ENCODE measurements around the gene NTMT2. TPM values are rescaled to one million over a fixed set of nuclear protein-coding genes. Genes with fewer than 3 reads are reported as not detected.

The NTMT2 gene
- total RNA-seq, 4 donors from 2014 or later = not detected

DNA sequence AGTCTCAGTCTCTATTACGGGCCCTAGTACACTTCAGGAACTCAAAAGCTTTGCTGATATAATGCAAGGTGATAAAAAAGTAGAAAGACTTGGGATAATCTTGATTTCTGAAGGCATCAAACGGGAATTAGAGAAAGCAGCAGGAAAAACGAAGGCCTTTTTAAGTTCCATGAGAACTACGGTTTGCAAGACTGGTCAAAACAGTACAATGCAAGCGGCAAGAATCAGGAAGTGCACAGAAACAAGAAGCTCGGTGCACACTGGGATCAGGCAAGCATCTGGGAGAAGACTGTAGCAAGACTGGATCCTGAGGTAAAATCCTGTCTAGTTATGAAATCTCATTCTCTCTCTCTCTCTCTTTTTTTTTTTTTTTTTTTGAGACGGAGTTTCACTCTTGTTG, 28.6 kb downstream of the NTMT2 start:
- no peak for ATAC-seq (ENCODE audit: low FRiP score)
- TF ChIP-seq, protein P1, sequence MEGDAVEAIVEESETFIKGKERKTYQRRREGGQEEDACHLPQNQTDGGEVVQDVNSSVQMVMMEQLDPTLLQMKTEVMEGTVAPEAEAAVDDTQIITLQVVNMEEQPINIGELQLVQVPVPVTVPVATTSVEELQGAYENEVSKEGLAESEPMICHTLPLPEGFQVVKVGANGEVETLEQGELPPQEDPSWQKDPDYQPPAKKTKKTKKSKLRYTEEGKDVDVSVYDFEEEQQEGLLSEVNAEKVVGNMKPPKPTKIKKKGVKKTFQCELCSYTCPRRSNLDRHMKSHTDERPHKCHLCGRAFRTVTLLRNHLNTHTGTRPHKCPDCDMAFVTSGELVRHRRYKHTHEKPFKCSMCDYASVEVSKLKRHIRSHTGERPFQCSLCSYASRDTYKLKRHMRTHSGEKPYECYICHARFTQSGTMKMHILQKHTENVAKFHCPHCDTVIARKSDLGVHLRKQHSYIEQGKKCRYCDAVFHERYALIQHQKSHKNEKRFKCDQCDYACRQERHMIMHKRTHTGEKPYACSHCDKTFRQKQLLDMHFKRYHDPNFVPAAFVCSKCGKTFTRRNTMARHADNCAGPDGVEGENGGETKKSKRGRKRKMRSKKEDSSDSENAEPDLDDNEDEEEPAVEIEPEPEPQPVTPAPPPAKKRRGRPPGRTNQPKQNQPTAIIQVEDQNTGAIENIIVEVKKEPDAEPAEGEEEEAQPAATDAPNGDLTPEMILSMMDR (IDR thresholded peaks at IDR 0.05) = no peak
- no peak for DNase-seq (ENCODE audit: low spot score)

- TF ChIP-seq, protein P1 (IDR thresholded peaks at IDR 0.05) = no peak
- ATAC-seq (ENCODE audit: low FRiP score) (no peak), DNase-seq (ENCODE audit: low spot score) (no peak)
Observed at GRCh38 chr1:170175041-170175440, 29.3 kb downstream of the NTMT2 start.

GRCh38 chr1:170175484-170175883, 29.7 kb downstream of the NTMT2 start:
- ATAC-seq (ENCODE audit: low FRiP score) (no peak), DNase-seq (ENCODE audit: low spot score) (no peak)
- TF ChIP-seq, protein P1 (IDR thresholded peaks at IDR 0.05) = no peak

DNA sequence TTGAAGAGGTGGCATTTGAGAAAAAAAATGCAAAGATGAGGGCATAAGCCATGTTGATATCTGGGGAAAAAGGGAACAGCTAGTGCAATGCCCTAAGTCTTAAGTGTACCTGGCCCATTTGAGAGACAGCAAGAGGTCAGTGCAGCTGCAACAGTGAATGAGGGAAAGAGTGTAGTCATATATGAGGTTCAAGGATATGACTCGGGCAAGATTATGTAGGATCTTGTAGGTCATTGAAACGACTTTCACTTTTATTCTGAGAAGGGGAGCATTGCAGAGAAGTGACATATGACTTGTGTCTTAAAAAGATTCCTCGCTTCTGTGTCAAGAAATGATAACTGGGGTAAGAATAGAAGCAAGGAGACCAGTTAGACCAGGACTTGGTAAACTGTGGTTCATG, 31.0 kb downstream of the NTMT2 start:
- TF ChIP-seq, protein P1 (IDR thresholded peaks at IDR 0.05) = no peak
- no peak for DNase-seq (ENCODE audit: low spot score)
- no peak for ATAC-seq (ENCODE audit: low FRiP score)

GRCh38 chr1:170182442-170182841, 36.7 kb downstream of the NTMT2 start:
- TF ChIP-seq, protein P1 (IDR thresholded peaks at IDR 0.05) = no peak
- no peak for DNase-seq (ENCODE audit: low spot score)
- no peak for ATAC-seq (ENCODE audit: low FRiP score)

DNA sequence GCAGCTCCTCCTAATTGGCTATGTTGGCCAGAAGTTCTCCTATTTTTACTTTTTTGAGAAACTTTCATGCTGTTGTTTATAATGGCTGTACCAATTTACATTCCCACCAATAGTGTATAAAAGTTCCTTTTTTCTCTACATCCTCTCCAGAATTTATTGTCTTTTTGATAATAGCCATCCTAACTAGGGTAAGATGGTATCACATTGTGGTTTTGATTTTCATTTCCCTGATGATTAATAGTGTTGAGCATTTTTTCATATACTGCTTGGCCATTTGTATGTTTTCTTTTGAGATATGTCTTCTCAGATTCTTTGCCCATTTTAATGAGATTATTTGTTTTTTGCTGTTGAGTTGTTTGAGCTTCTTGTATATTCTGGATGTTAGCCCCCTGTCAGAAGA, 46.8 kb downstream of the NTMT2 start:
- DNase-seq (ENCODE audit: low spot score) = no peak
- no peak for ATAC-seq (ENCODE audit: low FRiP score)
- TF ChIP-seq, protein P1 (IDR thresholded peaks at IDR 0.05) = no peak

- TF ChIP-seq, protein P1 (IDR thresholded peaks at IDR 0.05) = no peak
- ATAC-seq (ENCODE audit: low FRiP score) = peak; percentile 60
- no peak for DNase-seq (ENCODE audit: low spot score)
Observed at GRCh38 chr1:170194451-170194850, 48.7 kb downstream of the NTMT2 start.

Data from omental fat pad (tissue), 4 donors.